Spleen (tissue), 11 donors: ENCODE data around the gene NRXN3. TPM values are rescaled to one million over a fixed set of nuclear protein-coding genes. Genes with fewer than 3 reads are reported as not detected.

ENCODE experiments used
- DNase-seq: peaks from one replicate; pipeline ENCODE4 v3.0.0-alpha.2; 2020
- H3K27ac ChIP-seq, 8 donors: fragments of 200-600 bp; sonication (generic) in 7 of 8; 1 replicate in 4 of 8; 2 replicates in 4 of 8; pipeline versions ENCODE4 v1.5.0 to v1.8.0; 2016 to 2021; ENCODE audit warnings: inconsistent platforms in 4 of 8, mild to moderate bottlenecking in 4 of 8, moderate library complexity in 1 of 8
- H3K27me3 ChIP-seq, 7 donors: fragments of 200-600 bp; sonication (generic) in 6 of 7; replicated peaks in 1 of 7; 1 replicate in 4 of 7; 2 replicates in 3 of 7; pipeline versions ENCODE4 v1.5.0 to v1.8.0; 2016 to 2021; ENCODE audit warnings: inconsistent platforms in 3 of 7, mild to moderate bottlenecking in 1 of 7
- H3K36me3 ChIP-seq, 6 donors: fragments of 200-600 bp; sonication (generic) in 5 of 6; 1 replicate in 4 of 6; 2 replicates in 2 of 6; pipeline versions ENCODE4 v1.5.0 to v1.8.0; 2016 to 2021; ENCODE audit warnings: inconsistent platforms in 2 of 6
- H3K4me1 ChIP-seq, 6 donors: fragments of 200-600 bp; sonication (generic) in 5 of 6; 1 replicate in 3 of 6; 2 replicates in 3 of 6; pipeline versions ENCODE4 v1.5.0 to v1.8.0; 2016 to 2021; ENCODE audit warnings: inconsistent platforms in 3 of 6
- H3K4me3 ChIP-seq, 8 donors: fragments of 200-600 bp; sonication (generic) in 7 of 8; 1 replicate in 4 of 8; 2 replicates in 4 of 8; pipeline versions ENCODE4 v1.5.0 to v1.8.0; 2016 to 2021; ENCODE audit warnings: inconsistent platforms in 4 of 8, mild to moderate bottlenecking in 4 of 8, moderate library complexity in 2 of 8
- H3K9me3 ChIP-seq, 8 donors: fragments of 200-600 bp; sonication (generic) in 7 of 8; 1 replicate in 4 of 8; 2 replicates in 4 of 8; pipeline versions ENCODE4 v1.5.0 to v1.8.0; 2016 to 2021; ENCODE audit warnings: inconsistent platforms in 4 of 8
- CTCF ChIP-seq, 11 experiments: fragments of 200-600 bp in 7 of 11; fragments of 450-650 bp in 4 of 11; sonication (generic) in 4 of 11; IDR thresholded peaks in 8 of 11; conservative IDR thresholded peaks in 3 of 11; 1 replicate in 7 of 11; 2 replicates in 4 of 11; pipeline versions ENCODE4 v1.4.0 to v1.8.0; 2016 to 2021; ENCODE audit warnings: antibody characterized with exemption in 11 of 11, inconsistent platforms in 4 of 11, mild to moderate bottlenecking in 1 of 11
- POLR2A ChIP-seq, 3 donors: fragments of 450-650 bp; IDR thresholded peaks; one replicate each; pipeline ENCODE4 v1.5.1; 2017; ENCODE audit warnings: antibody characterized with exemption in 3 of 3, mild to moderate bottlenecking in 1 of 3
- POLR2AphosphoS5 ChIP-seq, 3 donors: sonication (generic); formaldehyde crosslinking; IDR thresholded peaks; one replicate each; pipeline ENCODE4 v1.5.1; 2017; ENCODE audit warnings: antibody characterized with exemption in 3 of 3
- WGBS, 5 donors: extraction: QIAGEN DNeasy Blood & Tissue Kit in 3 of 5; methylation state at CpG; one replicate each; pipeline versions ENCODE4 v1.1.5 to v1.1.7; 2013 to 2018; 5-methylcytosine and 5-hydroxymethylcytosine counted together
- intact Hi-C: fragments of 100-400 bp; cut with DNase I; formaldehyde crosslinking; loops from one replicate; pipeline ENCODE4 v1.15.0; 2023; ENCODE audit warnings: low total_unique reads
- polyA plus RNA-seq, 3 donors: library from polyadenylated mRNA; stranded (reverse); fragments of 200-250 nt; gene quantifications; one replicate each; pipeline ENCODE4 v1.2.1, GENCODE V29; 2013
- total RNA-seq, 7 donors: library from RNA; depleted of rRNA in 3 of 7; stranded (reverse); fragments of >200 nt in 3 of 7; fragmentation: NEBNext Ultra II Directional in 4 of 7; extraction: Animal tissue kit (Norgen Biotek cat#: 25700) in 4 of 7; gene quantifications; one replicate each; pipeline versions ENCODE4 v1.1.0 to v1.2.1, GENCODE V29; 2016 to 2021
- donor health status: healthy with polysubstance abuse.
- donor health status: DM: no; HTN: no; CAD: no; lungs with moderate emphysema.
- donor health status: DM: no; HTN: no; CAD: no.
- donor health status: Bipolar disorder and iron deficiency.
- donor health status: healthy.
- donor health status: DM: no; HTN: no; CAD: no.
- donor health status: DM: yes; HTN: yes; CAD: no.

Gene NRXN3
- total and polyA plus RNA-seq, 10 donors = 0.21 to 11.5 (median 1.6) TPM

DNA sequence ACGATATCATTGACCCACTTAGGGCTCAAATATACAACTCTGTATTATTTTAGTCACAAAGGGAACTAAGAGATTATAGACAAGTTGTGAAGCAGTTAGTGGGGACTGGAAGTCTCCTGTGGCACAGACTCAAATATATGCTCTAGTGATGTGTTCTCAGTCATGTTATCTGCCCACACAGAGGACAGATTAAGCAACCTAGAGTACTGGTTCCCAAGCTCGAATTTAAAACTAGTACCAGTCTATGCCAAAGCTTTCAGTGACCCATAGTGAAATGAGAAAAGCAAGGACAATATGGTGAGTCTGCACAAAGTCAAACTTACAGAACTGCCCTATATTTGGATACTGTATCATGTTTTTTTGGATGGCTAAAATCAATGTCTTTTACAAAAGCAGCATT is 1651.9 kb downstream of the NRXN3 start:
- no peaks in the 10 kb centered on the region for H3K4me1 ChIP-seq
- no peak overlapping the region for H3K27ac ChIP-seq
- H3K9me3 ChIP-seq = no peaks in the 10 kb centered on the region
- H3K36me3 ChIP-seq = no peaks in the 10 kb centered on the region
- WGBS, 5 donors = 53 to 62% (median 61%) methylated on average over 2 of the region's 2 CpGs
- no peaks in the 10 kb centered on the region for H3K27me3 ChIP-seq
- H3K4me3 ChIP-seq = no peak overlapping the region
- no peak for DNase-seq
- intact Hi-C loops = no loop called here
- TF ChIP-seq POLR2A (IDR thresholded peaks at IDR 0.05) (no peak), POLR2AphosphoS5 (IDR thresholded peaks at IDR 0.05) (no peak), CTCF (IDR thresholded peaks at IDR 0.05 in 8 of 11, conservative IDR thresholded peaks at IDR 0.05 in 3 of 11) (no peak)

- Histone ChIP-seq H3K4me3 (no peak overlapping the region), H3K9me3 (no peaks in the 10 kb centered on the region), H3K4me1 (no peaks in the 10 kb centered on the region), H3K36me3 (no peaks in the 10 kb centered on the region), H3K27ac (no peak overlapping the region), H3K27me3 (no peaks in the 10 kb centered on the region)
- no peak for DNase-seq
- no peak for TF ChIP-seq CTCF (IDR thresholded peaks at IDR 0.05 in 8 of 11, conservative IDR thresholded peaks at IDR 0.05 in 3 of 11)
- no peak for TF ChIP-seq POLR2A (IDR thresholded peaks at IDR 0.05)
- no peak for TF ChIP-seq POLR2AphosphoS5 (IDR thresholded peaks at IDR 0.05)
- 53 to 65% (median 61%) methylated on average over 6 of the region's 6 CpGs for WGBS, 5 donors
- intact Hi-C loops = no loop called here
These were observed 1654.9 kb downstream of the NRXN3 start for GRCh38 chr14:79825046-79825521.

- no peak overlapping the region for H3K27ac ChIP-seq
- no peaks in the 10 kb centered on the region for H3K36me3 ChIP-seq
- no peaks in the 10 kb centered on the region for H3K4me1 ChIP-seq
- WGBS, 5 donors = 65 to 83% (median 77%) methylated on average over 2 of the region's 2 CpGs
- H3K27me3 ChIP-seq = no peaks in the 10 kb centered on the region
- intact Hi-C loops = no loop called here
- H3K4me3 ChIP-seq = no peak overlapping the region
- TF ChIP-seq POLR2A (IDR thresholded peaks at IDR 0.05) = no peak
- no peak for TF ChIP-seq CTCF (IDR thresholded peaks at IDR 0.05 in 8 of 11, conservative IDR thresholded peaks at IDR 0.05 in 3 of 11)
- no peak for TF ChIP-seq POLR2AphosphoS5 (IDR thresholded peaks at IDR 0.05)
- no peak for DNase-seq
- H3K9me3 ChIP-seq = no peaks in the 10 kb centered on the region
These were observed 1656.2 kb downstream of the NRXN3 start for GRCh38 chr14:79826362-79826761.

GRCh38 chr14:79829405-79830166 is 1659.4 kb downstream of the NRXN3 start:
- DNase-seq = no peak
- H3K4me1 ChIP-seq = no peaks in the 10 kb centered on the region
- 81 to 89% (median 85%) methylated on average over 3 of the region's 3 CpGs for whole genome bisulfite sequencing, 5 donors
- TF ChIP-seq POLR2A (IDR thresholded peaks at IDR 0.05) (no peak), POLR2AphosphoS5 (IDR thresholded peaks at IDR 0.05) (no peak), CTCF (IDR thresholded peaks at IDR 0.05 in 8 of 11, conservative IDR thresholded peaks at IDR 0.05 in 3 of 11) (no peak)
- H3K27ac ChIP-seq = no peak overlapping the region
- no peaks in the 10 kb centered on the region for H3K27me3 ChIP-seq
- no peak overlapping the region for H3K4me3 ChIP-seq
- no peaks in the 10 kb centered on the region for H3K36me3 ChIP-seq
- intact Hi-C loops = no loop called here
- no peaks in the 10 kb centered on the region for H3K9me3 ChIP-seq
